Smooth muscle cell (in vitro differentiated cells): ENCODE data around the gene HAGH. TPM values are rescaled to one million over a fixed set of nuclear protein-coding genes. Genes with fewer than 3 reads are reported as not detected.

Experiments used
- DNase-seq: peaks from one replicate; lab custom pipeline; 2025; ENCODE audit not compliant: unreplicated experiment; lab: John Stamatoyannopoulos, UW
- H2AFZ ChIP-seq: fragments of 200-600 bp; sonication (generic); 2 replicates; pipeline ENCODE4 v1.6.0; 2016; ENCODE audit warnings: antibody characterized with exemption, low read depth, mild to moderate bottlenecking
- H3F3A ChIP-seq: fragments of 200-600 bp; sonication (generic); 2 replicates; pipeline ENCODE4 v1.6.0; 2017; ENCODE audit warnings: antibody characterized with exemption, low read depth
- H3K27ac ChIP-seq: fragments of 200-600 bp; sonication (generic); 2 replicates; pipeline ENCODE4 v1.5.1; 2016; ENCODE audit warnings: low read depth, mild to moderate bottlenecking
- H3K27me3 ChIP-seq: fragments of 200-600 bp; sonication (generic); 2 replicates; pipeline ENCODE4 v1.6.1; 2016; ENCODE audit warnings: low read depth, mild to moderate bottlenecking
- H3K36me3 ChIP-seq: fragments of 200-600 bp; sonication (generic); 2 replicates; pipeline ENCODE4 v1.5.1; 2016; ENCODE audit warnings: low read depth
- H3K4me1 ChIP-seq: fragments of 200-600 bp; sonication (generic); 2 replicates; pipeline ENCODE4 v1.5.1; 2016; ENCODE audit warnings: low read depth
- H3K4me2 ChIP-seq: fragments of 200-600 bp; sonication (generic); 2 replicates; pipeline ENCODE4 v1.6.0; 2016; ENCODE audit warnings: mild to moderate bottlenecking
- H3K4me3 ChIP-seq: fragments of 200-600 bp; sonication (generic); 2 replicates; pipeline ENCODE4 v1.5.1; 2016; ENCODE audit warnings: mild to moderate bottlenecking
- H3K79me2 ChIP-seq: fragments of 200-600 bp; sonication (generic); 2 replicates; pipeline ENCODE4 v1.6.0; 2016; ENCODE audit warnings: low read depth, mild to moderate bottlenecking
- H3K9ac ChIP-seq: fragments of 200-600 bp; sonication (generic); 2 replicates; pipeline ENCODE4 v1.6.0; 2016; ENCODE audit warnings: low read depth
- H3K9me3 ChIP-seq: fragments of 200-600 bp; sonication (generic); replicated peaks from 2 replicates; pipeline ENCODE4 v1.5.1; 2016; ENCODE audit warnings: low read depth
- H4K20me1 ChIP-seq: fragments of 200-600 bp; sonication (generic); 2 replicates; pipeline ENCODE4 v1.6.0; 2016; ENCODE audit warnings: low read depth
- CTCF ChIP-seq: fragments of 200-600 bp; sonication (generic); IDR thresholded peaks from 2 replicates; pipeline ENCODE4 v1.5.1; 2017; ENCODE audit warnings: borderline replicate concordance, mild to moderate bottlenecking, antibody characterized with exemption; ENCODE audit not compliant: insufficient read depth, poor library complexity, severe bottlenecking
- WGBS: methylation state at CpG from one replicate; pipeline ENCODE4 v1.1.7; 2016; ENCODE audit warnings: low lambda C conversion rate; 5-methylcytosine and 5-hydroxymethylcytosine counted together
- polyA plus RNA-seq: library from polyadenylated mRNA; unstranded; fragments of >200 nt; fragmentation: Nextera tagmentation; extraction: Ambion mirVana; gene quantifications from 2 replicates; pipeline ENCODE4 v1.2.1, GENCODE V29; 2016
- total RNA-seq: library from RNA; depleted of rRNA; stranded (reverse); fragments of >200 nt; gene quantifications from 2 replicates; pipeline ENCODE4 v1.2.3, GENCODE V29; 2014

HAGH gene
- total and polyA plus RNA-seq, 2 experiments from 2014 or later = 20.9 to 43.0 TPM

DNA sequence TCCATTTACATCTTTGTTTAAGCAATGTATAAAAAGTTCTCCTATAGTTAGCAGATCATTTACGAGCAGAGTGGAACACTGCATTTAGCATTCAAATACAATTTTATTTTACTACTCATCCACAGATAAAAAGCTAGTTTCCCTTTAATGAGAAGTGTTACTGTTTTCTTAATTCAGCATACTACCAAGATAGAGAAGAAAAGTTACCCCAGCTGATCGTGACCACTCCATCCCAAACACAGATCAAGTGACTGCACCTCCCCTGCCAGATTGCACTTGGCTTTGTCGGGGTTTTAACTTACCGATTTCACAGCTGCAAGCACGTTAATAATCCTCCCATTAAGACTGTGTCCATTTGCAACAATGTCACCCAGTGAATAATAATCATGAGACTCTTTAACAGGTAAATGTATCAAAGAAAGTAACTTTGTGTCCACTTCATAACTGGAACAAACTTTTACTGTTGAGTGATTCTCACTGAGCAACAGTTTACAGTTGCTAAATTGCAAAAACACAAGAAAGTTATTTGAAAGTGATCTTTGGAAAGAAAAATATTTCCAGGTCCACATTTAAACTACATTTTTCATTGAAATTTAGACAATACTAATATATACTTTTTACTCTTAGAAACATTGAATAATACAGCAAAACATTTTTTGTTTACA lies 30.9 kb upstream of the HAGH start:
- no peaks in the 10 kb centered on the region for H4K20me1 ChIP-seq
- peak overlapping the region; percentile 69 for H2AFZ ChIP-seq
- DNase-seq = no peak
- H3K4me2 ChIP-seq = no peak overlapping the region
- TF ChIP-seq CTCF = no peak
- H3K36me3 ChIP-seq = no peaks in the 10 kb centered on the region
- no peak overlapping the region for H3K4me3 ChIP-seq
- peaks cover 2% of the 10 kb centered on the region for H3F3A ChIP-seq
- H3K4me1 ChIP-seq = no peaks in the 10 kb centered on the region
- no peaks in the 10 kb centered on the region for H3K79me2 ChIP-seq
- no peaks in the 10 kb centered on the region for H3K9me3 ChIP-seq
- no peak overlapping the region for H3K27ac ChIP-seq
- H3K9ac ChIP-seq = no peak overlapping the region
- WGBS = 58% methylated on average over 5 of the region's 5 CpGs
- peaks cover 54% of the 10 kb centered on the region for H3K27me3 ChIP-seq

- Histone ChIP-seq H3K4me1 (no peaks in the 10 kb centered on the region), H4K20me1 (no peaks in the 10 kb centered on the region), H3K36me3 (no peaks in the 10 kb centered on the region), H3K9ac (no peak overlapping the region), H3K4me2 (no peak overlapping the region), H3K9me3 (no peaks in the 10 kb centered on the region), H3K4me3 (no peak overlapping the region), H2AFZ (no peak overlapping the region), H3K27ac (no peak overlapping the region), H3K79me2 (no peaks in the 10 kb centered on the region), H3F3A (peaks cover 2% of the 10 kb centered on the region), H3K27me3 (peaks cover 19% of the 10 kb centered on the region)
- TF ChIP-seq CTCF = no peak
- WGBS = 64% methylated on average over 4 of the region's 4 CpGs
- no peak for DNase-seq
These were observed 25.2 kb upstream of the HAGH start for GRCh38 chr16:1851793-1852192.

DNA sequence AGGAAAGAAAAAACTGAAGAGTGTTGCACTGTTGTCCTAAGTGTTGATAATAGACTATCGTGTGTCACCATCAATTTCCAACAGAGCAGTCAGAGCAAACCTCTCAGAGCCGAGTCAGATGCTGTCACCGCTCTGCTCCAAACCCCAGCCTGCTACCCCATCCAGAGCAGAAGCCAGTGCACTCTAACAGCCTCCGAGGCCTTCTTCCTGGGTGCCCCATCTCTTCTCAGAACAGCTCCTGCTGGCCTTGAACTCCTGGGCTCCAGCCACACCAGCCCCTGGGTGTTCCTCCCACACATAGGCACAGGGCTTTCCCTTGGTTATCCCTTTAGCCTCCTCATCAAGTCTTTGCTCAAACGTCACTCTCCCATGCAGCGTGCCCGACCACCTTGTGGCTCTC lies 24.4 kb upstream of the HAGH start:
- no peak for TF ChIP-seq CTCF
- H3K9ac ChIP-seq = no peak overlapping the region
- H3K9me3 ChIP-seq = no peaks in the 10 kb centered on the region
- no peak overlapping the region for H2AFZ ChIP-seq
- no peaks in the 10 kb centered on the region for H3K4me1 ChIP-seq
- H3K4me2 ChIP-seq = no peak overlapping the region
- DNase-seq = no peak
- H3F3A ChIP-seq = peaks cover 2% of the 10 kb centered on the region
- no peaks in the 10 kb centered on the region for H3K79me2 ChIP-seq
- H3K4me3 ChIP-seq = no peak overlapping the region
- H3K36me3 ChIP-seq = no peaks in the 10 kb centered on the region
- H3K27ac ChIP-seq = no peak overlapping the region
- H3K27me3 ChIP-seq = peaks cover 20% of the 10 kb centered on the region
- H4K20me1 ChIP-seq = no peaks in the 10 kb centered on the region
- WGBS = 82% methylated on average over 7 of the region's 7 CpGs

DNA sequence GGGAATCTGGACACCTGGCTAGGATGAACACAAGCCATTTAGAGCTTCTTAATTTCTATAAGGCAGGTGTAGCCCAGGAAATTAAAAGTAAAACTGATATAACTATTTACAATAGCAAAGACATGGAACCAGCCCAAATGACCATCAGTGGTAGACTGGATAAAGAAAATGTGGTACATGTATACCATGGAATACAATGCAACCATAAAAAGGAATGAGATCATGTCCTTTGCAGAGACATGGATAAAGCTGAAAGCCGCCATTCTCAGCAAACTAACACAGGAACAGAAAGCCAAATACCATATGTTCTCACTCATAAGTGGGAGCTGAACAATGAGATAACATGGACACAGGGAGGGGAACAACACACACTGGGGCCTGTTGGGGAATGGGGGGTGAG lies 19.8 kb upstream of the HAGH start:
- Histone ChIP-seq H4K20me1 (no peaks in the 10 kb centered on the region), H3K79me2 (no peaks in the 10 kb centered on the region), H3K4me1 (no peaks in the 10 kb centered on the region), H2AFZ (no peak overlapping the region), H3K36me3 (no peaks in the 10 kb centered on the region), H3K27ac (no peak overlapping the region), H3K4me2 (no peak overlapping the region), H3F3A (no peaks in the 10 kb centered on the region), H3K27me3 (peaks cover 30% of the 10 kb centered on the region), H3K9ac (no peak overlapping the region), H3K4me3 (no peak overlapping the region), H3K9me3 (no peaks in the 10 kb centered on the region)
- 80% methylated on average over 1 of the region's 1 CpG for WGBS
- no peak for DNase-seq
- no peak for TF ChIP-seq CTCF
